Breast epithelium (tissue), 4 donors: ENCODE measurements around the gene IQCB1. TPM values are rescaled to one million over a fixed set of nuclear protein-coding genes. Genes with fewer than 3 reads are reported as not detected.

Experiments used
- DNase-seq, 2 donors: peaks; one replicate each; pipeline ENCODE4 v3.0.0-alpha.2; 2019; ENCODE audit warnings: low spot score in 2 of 2
- H3K27ac ChIP-seq, 2 donors: fragments of 200-600 bp; sonication (generic) in 1 of 2; one replicate each; pipeline ENCODE4 v1.5.1; 2016 to 2019; ENCODE audit warnings: mild to moderate bottlenecking in 1 of 2
- H3K27me3 ChIP-seq, 2 donors: fragments of 200-600 bp; sonication (generic) in 1 of 2; one replicate each; pipeline versions ENCODE4 v1.5.1 to v1.6.0; 2017 to 2019; ENCODE audit warnings: control low read depth in 1 of 2, mild to moderate bottlenecking in 1 of 2
- H3K36me3 ChIP-seq: fragments of 200-600 bp; one replicate; pipeline ENCODE4 v1.5.1; 2019
- H3K4me1 ChIP-seq, 2 donors: fragments of 200-600 bp; sonication (generic); one replicate each; pipeline ENCODE4 v1.5.1; 2016 to 2019; ENCODE audit warnings: control low read depth in 1 of 2
- H3K4me3 ChIP-seq, 3 donors: fragments of 200-600 bp; sonication (generic); 1 replicate in 2 of 3; 2 replicates in 1 of 3; pipeline ENCODE4 v1.5.1; 2016 to 2019; ENCODE audit warnings: mild to moderate bottlenecking in 3 of 3, moderate library complexity in 2 of 3
- H3K9me3 ChIP-seq, 2 donors: fragments of 200-600 bp; sonication (generic) in 1 of 2; one replicate each; pipeline ENCODE4 v1.5.1; 2016 to 2019; ENCODE audit warnings: control low read depth in 1 of 2
- POLR2A ChIP-seq: fragments of 450-650 bp; IDR thresholded peaks from one replicate; pipeline ENCODE4 v1.6.1; 2016; ENCODE audit warnings: antibody characterized with exemption, mild to moderate bottlenecking, moderate library complexity
- POLR2AphosphoS5 ChIP-seq, 3 donors: sonication (generic); formaldehyde crosslinking; IDR thresholded peaks; one replicate each; pipeline ENCODE4 v1.6.1; 2017; ENCODE audit warnings: antibody characterized with exemption in 3 of 3
- intact Hi-C: fragments of 100-400 bp; cut with DNase I; formaldehyde crosslinking; loops from one replicate; pipeline ENCODE4 v1.15.1; 2023; ENCODE audit warnings: low total_unique reads
- total RNA-seq, 3 donors: library from RNA; depleted of rRNA; stranded (reverse); fragments of >200 nt; gene quantifications; one replicate each; pipeline ENCODE4 v1.1.0, GENCODE V29; 2016
- TF ChIP-seq, protein P1 (sequence below), 3 donors: fragments of 450-650 bp; IDR thresholded peaks; one replicate each; pipeline ENCODE4 v1.5.1; 2016 to 2017; ENCODE audit warnings: antibody characterized with exemption in 3 of 3, mild to moderate bottlenecking in 3 of 3, moderate library complexity in 3 of 3

The IQCB1 gene
- total RNA-seq, 3 donors from 2014 or later: 17.9 to 54.6 (median 28.8) TPM

DNA sequence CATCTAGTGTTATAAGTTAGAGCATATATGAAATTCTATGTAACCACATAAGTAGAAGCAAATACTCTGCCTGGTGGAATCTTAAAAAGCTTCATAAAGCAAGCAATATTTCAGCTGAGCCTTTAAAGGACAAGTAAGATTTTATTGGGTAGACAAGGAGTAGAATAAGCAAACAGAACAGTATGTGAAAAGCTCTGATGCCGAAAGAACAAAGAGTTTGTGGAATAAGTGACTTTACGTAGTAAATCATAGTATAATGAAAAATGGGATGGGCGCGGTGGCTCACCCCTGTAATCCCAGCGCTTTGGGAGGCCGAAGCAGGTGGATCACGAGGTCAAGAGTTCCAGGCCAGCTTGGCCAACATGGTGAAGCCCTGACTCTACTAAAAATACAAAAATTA, 10.0 kb upstream of the IQCB1 start:
- Histone ChIP-seq H3K27me3 (no peaks in the 10 kb centered on the region), H3K4me3 (no peak overlapping the region), H3K4me1 (no peaks in the 10 kb centered on the region), H3K27ac (no peak overlapping the region), H3K9me3 (no peaks in the 10 kb centered on the region), H3K36me3 (no peaks in the 10 kb centered on the region)
- no peak for DNase-seq
- TF ChIP-seq POLR2AphosphoS5 (IDR thresholded peaks at IDR 0.05): no peak
- no peak for TF ChIP-seq POLR2A
- TF ChIP-seq, protein P1, sequence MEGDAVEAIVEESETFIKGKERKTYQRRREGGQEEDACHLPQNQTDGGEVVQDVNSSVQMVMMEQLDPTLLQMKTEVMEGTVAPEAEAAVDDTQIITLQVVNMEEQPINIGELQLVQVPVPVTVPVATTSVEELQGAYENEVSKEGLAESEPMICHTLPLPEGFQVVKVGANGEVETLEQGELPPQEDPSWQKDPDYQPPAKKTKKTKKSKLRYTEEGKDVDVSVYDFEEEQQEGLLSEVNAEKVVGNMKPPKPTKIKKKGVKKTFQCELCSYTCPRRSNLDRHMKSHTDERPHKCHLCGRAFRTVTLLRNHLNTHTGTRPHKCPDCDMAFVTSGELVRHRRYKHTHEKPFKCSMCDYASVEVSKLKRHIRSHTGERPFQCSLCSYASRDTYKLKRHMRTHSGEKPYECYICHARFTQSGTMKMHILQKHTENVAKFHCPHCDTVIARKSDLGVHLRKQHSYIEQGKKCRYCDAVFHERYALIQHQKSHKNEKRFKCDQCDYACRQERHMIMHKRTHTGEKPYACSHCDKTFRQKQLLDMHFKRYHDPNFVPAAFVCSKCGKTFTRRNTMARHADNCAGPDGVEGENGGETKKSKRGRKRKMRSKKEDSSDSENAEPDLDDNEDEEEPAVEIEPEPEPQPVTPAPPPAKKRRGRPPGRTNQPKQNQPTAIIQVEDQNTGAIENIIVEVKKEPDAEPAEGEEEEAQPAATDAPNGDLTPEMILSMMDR (IDR thresholded peaks at IDR 0.05): no peak
- intact Hi-C loops: no loop called here

DNA sequence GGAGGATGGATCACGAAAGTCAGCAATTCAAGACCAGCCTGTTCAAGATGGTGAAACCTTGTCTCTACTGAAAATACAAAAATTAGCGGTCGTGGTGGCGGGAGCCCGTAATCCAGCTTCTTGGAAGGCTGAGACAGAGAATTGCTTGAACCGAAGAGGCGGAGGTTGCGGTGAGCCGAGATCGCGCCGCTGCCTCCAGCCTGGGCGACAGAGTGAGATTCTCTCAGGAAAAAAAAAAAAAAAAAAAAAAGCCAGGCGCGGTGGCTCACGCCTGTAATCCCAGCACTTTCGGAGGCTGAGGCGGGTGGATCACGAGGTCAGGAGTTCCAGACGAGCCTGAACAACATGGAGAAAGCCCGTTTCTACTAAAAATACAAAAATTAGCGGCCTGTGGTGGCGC, 5.1 kb upstream of the IQCB1 start:
- Histone ChIP-seq H3K27ac (no peak overlapping the region), H3K4me3 (no peak overlapping the region), H3K36me3 (no peaks in the 10 kb centered on the region), H3K4me1 (no peaks in the 10 kb centered on the region), H3K27me3 (no peaks in the 10 kb centered on the region), H3K9me3 (no peaks in the 10 kb centered on the region)
- intact Hi-C loops: no loop called here
- no peak for DNase-seq
- TF ChIP-seq, protein P1 (IDR thresholded peaks at IDR 0.05): no peak
- TF ChIP-seq POLR2A: no peak
- TF ChIP-seq POLR2AphosphoS5 (IDR thresholded peaks at IDR 0.05): no peak

DNA sequence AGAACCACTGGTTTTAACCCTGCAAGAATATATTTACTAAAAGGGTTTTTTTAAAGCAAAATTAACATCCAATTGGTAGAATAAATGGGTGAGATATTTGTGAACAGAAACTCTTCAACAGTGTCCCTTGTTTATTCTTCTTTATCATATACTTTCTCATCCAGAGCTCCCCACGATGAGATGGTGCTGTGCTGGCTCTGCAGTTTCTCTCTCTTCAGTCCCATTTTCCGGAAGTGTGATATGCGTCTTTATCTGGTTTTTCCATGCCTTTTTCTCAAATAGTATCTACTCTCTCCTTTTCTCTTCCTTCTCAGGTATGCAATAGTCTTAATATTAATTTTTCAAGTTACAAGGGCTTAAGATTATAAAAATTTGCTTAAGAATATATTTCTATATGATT, 1.6 kb upstream of the IQCB1 start:
- TF ChIP-seq POLR2AphosphoS5 (IDR thresholded peaks at IDR 0.05) (no peak), POLR2A (no peak)
- TF ChIP-seq, protein P1 (IDR thresholded peaks at IDR 0.05): no peak
- intact Hi-C loops: no loop called here
- H3K4me3 ChIP-seq: no peak overlapping the region

DNA sequence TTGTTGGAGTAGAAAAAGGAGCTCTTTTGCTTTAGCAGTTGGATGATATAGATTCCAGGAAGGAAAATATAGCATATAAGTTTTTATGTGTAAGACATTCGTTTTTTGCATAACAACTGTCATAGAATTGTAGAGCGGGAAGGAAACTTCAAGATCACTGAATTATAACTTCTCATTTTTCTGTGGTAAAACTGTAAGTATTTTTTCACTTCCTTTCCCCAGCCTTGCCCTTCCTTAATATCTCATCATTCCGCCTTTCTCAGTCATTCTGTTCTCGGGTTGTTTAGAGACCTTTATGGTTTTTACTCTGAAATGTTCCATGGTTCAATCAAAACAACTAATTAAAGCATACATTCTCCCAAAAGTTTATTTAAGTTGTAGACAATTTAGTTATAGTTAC, 1.2 kb upstream of the IQCB1 start:
- Histone ChIP-seq H3K4me1 (no peaks in the 10 kb centered on the region), H3K36me3 (no peaks in the 10 kb centered on the region), H3K27me3 (no peaks in the 10 kb centered on the region), H3K9me3 (no peaks in the 10 kb centered on the region), H3K27ac (no peak overlapping the region), H3K4me3 (peak overlapping the region in 1 of 3 donors; percentile 80)
- TF ChIP-seq POLR2A: no peak
- TF ChIP-seq, protein P1 (IDR thresholded peaks at IDR 0.05): no peak
- TF ChIP-seq POLR2AphosphoS5 (IDR thresholded peaks at IDR 0.05): no peak
- intact Hi-C loops: no loop called here
- DNase-seq: no peak

More for the DNA sequence above, 1.6 kb upstream of the IQCB1 start:
- Histone ChIP-seq H3K4me1 (no peaks in the 10 kb centered on the region), H3K9me3 (no peaks in the 10 kb centered on the region), H3K36me3 (no peaks in the 10 kb centered on the region), H3K27ac (no peak overlapping the region), H3K27me3 (no peaks in the 10 kb centered on the region)
- DNase-seq: no peak

DNA sequence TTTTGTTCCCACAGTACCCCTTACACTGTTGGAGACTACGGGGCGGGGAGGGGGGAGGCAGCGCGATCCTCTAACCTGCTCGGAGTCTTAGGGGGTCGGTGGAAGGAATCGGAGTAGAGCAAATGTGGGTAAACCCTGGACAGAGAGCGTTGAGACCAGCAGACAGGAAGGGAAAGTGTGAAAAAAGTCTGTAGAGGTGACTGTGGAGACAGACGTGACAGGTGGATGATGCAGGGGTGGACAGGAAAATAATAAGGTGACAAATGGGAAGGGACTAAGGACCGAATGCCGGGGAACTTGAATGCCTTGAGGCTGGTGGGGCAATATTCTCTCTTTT, 573 bp upstream of the IQCB1 start:
- Histone ChIP-seq H3K4me3 (peak overlapping the region; percentile 69 to 92 (median 80)), H3K36me3 (no peaks in the 10 kb centered on the region), H3K9me3 (no peaks in the 10 kb centered on the region), H3K27ac (peak overlapping the region; percentile 88 to 92), H3K27me3 (no peaks in the 10 kb centered on the region), H3K4me1 (no peaks in the 10 kb centered on the region)
- DNase-seq: no peak
- TF ChIP-seq POLR2A: no peak
- TF ChIP-seq POLR2AphosphoS5 (IDR thresholded peaks at IDR 0.05): no peak
- TF ChIP-seq, protein P1 (IDR thresholded peaks at IDR 0.05): no peak
- intact Hi-C loops: no loop called here
